HepG2 (cell line): ENCODE measurements around the gene ZNF79. TPM values are rescaled to one million over a fixed set of nuclear protein-coding genes. Genes with fewer than 3 reads are reported as not detected.

ENCODE experiments used
- ATAC-seq: fragments of 200-7000 bp; cut with Tn5 transposase; 3 replicates; pipeline ENCODE4 v1.9.1; 2020; ENCODE audit warnings: mild to moderate bottlenecking, moderate library complexity
- BruUV-seq: library from RNA; stranded (reverse); fragments of 400-500 nt; replicated peaks from 2 replicates; lab custom pipeline; 2021; lab: Mats Ljungman, UMichigan
- CTCF ChIA-PET: fragments of 300-600 bp; formaldehyde crosslinking; extraction: SDS; loops from one replicate; lab custom pipeline; 2021; ENCODE audit warnings: low total read pairs, inconsistent platforms, low intra/inter-chr PET ratio; lab: Yijun Ruan, JAX
- POLR2A ChIA-PET: fragments of 350-600 bp; sonication (Branson Sonifier 250); formaldehyde crosslinking; loops from one replicate; lab custom pipeline; 2020; ENCODE audit warnings: antibody characterized with exemption, inconsistent platforms; lab: Yijun Ruan, JAX
- DNase-seq: peaks from one replicate; pipeline ENCODE4 v3.0.0-alpha.2; 2015; ENCODE audit warnings: low spot score
- FAIRE-seq: peaks from 3 replicates; lab custom pipeline; 2011; peaks lifted over from hg19 to GRCh38; lab: Jason Lieb, UNC
- H2AFZ ChIP-seq: one replicate; pipeline ENCODE4 v1.6.1; 2011; ENCODE audit warnings: low read length, inconsistent platforms
- H3K27ac ChIP-seq: fragments of 300-600 bp; 3 replicates; pipeline ENCODE4 v1.8.0; 2011; ENCODE audit warnings: mixed run types, mild to moderate bottlenecking, mixed read lengths, low read length, inconsistent platforms; ENCODE audit not compliant: insufficient read depth; ENCODE audit errors: extremely low read length
- H3K27me3 ChIP-seq, 2 experiments: fragments of 200-600 bp in 1 of 2; 2 replicates in 1 of 2; 3 replicates in 1 of 2; pipeline versions ENCODE4 v1.6.0 to v1.8.0; 2011; ENCODE audit warnings: low read length in 2 of 2, mild to moderate bottlenecking in 2 of 2, moderate library complexity in 2 of 2, inconsistent platforms in 1 of 2; ENCODE audit not compliant: insufficient read depth in 2 of 2, control insufficient read depth in 1 of 2
- H3K36me3 ChIP-seq, 2 experiments: fragments of 200-600 bp in 1 of 2; replicated peaks in 1 of 2; 2 replicates in 1 of 2; 3 replicates in 1 of 2; pipeline versions ENCODE4 v1.5.1 to v1.8.0; 2011; ENCODE audit warnings: low read length in 2 of 2, inconsistent platforms in 1 of 2; ENCODE audit not compliant: insufficient read depth in 2 of 2, control insufficient read depth in 1 of 2
- H3K4me1 ChIP-seq: 2 replicates; pipeline ENCODE4 v1.5.1; 2012; ENCODE audit warnings: low read length, inconsistent platforms; ENCODE audit not compliant: insufficient read depth
- H3K4me2 ChIP-seq: 2 replicates; pipeline ENCODE4 v1.6.0; 2011; ENCODE audit warnings: low read depth, low read length, inconsistent platforms
- H3K4me3 ChIP-seq, 3 experiments: fragments of 200-600 bp in 1 of 3; sonication (generic), shearing (Covaris generic) in 1 of 3; replicated peaks in 1 of 3; 2 replicates each; pipeline ENCODE4 v1.5.1; 2011 to 2016; ENCODE audit warnings: low read length in 3 of 3, inconsistent platforms in 2 of 3, low read depth in 2 of 3, mild to moderate bottlenecking in 2 of 3, control low read depth in 1 of 3, mixed read lengths in 1 of 3; ENCODE audit not compliant: insufficient read depth in 1 of 3
- H3K79me2 ChIP-seq: one replicate; pipeline ENCODE4 v1.6.1; 2011; ENCODE audit warnings: low read length, inconsistent platforms; ENCODE audit not compliant: insufficient read depth
- H3K9ac ChIP-seq: 2 replicates; pipeline ENCODE4 v1.6.0; 2011; ENCODE audit warnings: mild to moderate bottlenecking, low read depth, low read length, inconsistent platforms; ENCODE audit not compliant: insufficient read depth
- H3K9me3 ChIP-seq: 2 replicates; pipeline ENCODE4 v1.5.1; 2012; ENCODE audit warnings: mild to moderate bottlenecking, low read length
- H4K20me1 ChIP-seq: 2 replicates; pipeline ENCODE4 v1.6.0; 2011; ENCODE audit warnings: inconsistent platforms, mild to moderate bottlenecking, low read length, moderate library complexity; ENCODE audit not compliant: insufficient read depth
- MYPOP ChIP-seq: sonication (generic); formaldehyde crosslinking; IDR thresholded peaks from 2 replicates; pipeline ENCODE4 v1.8.1; 2023; ENCODE audit warnings: mild to moderate bottlenecking, moderate library complexity, missing genetic modification reagents
- SSRP1 ChIP-seq: IDR thresholded peaks from 2 replicates; pipeline ENCODE4 v1.6.1; 2016; ENCODE audit warnings: control low read depth
- ZBTB33 ChIP-seq: sonication (generic); formaldehyde crosslinking; IDR thresholded peaks from 2 replicates; pipeline ENCODE4 v1.4.0; 2020; ENCODE audit warnings: missing genetic modification reagents
- ZBTB38 ChIP-seq: sonication (generic); formaldehyde crosslinking; IDR thresholded peaks from 2 replicates; pipeline ENCODE4 v1.5.1; 2020; ENCODE audit warnings: mild to moderate bottlenecking, missing genetic modification reagents
- ZNF629 ChIP-seq: sonication (generic); formaldehyde crosslinking; conservative IDR thresholded peaks from 2 replicates; pipeline ENCODE4 v1.5.0; 2020; ENCODE audit warnings: missing genetic modification reagents
- WGBS: methylation state at CpG from one replicate; pipeline ENCODE4 v1.1.6; 2017; ENCODE audit warnings: low lambda C conversion rate; 5-methylcytosine and 5-hydroxymethylcytosine counted together
- in situ Hi-C: cut with HindIII; loops from 2 replicates; pipeline ENCODE4 v1.10.0; 2017; ENCODE audit warnings: low pct_unique_long_range_greater_than_20kb; ENCODE audit not compliant: extremely low pct_ligation_motif_present
- intact Hi-C: fragments of 100-400 bp; cut with micrococcal nuclease; formaldehyde crosslinking; loops from one replicate; pipeline ENCODE4 v1.10.0; 2022; ENCODE audit not compliant: unreplicated experiment
- polyA plus RNA-seq, 8 experiments: library from polyadenylated mRNA; depleted of rRNA in 3 of 8; stranded (reverse) in 7 of 8; unstranded in 1 of 8; fragments of >200 nt; fragmentation: Illumina TruSeq in 4 of 8; extraction: Trizol in 4 of 8; gene quantifications; 2 replicates each; pipeline versions ENCODE4 v1.2.1 to v1.2.3, GENCODE V29; 2011 to 2016; ENCODE audit warnings: low read depth in 4 of 8, missing spikeins in 1 of 8, mixed read lengths in 1 of 8; ENCODE audit not compliant: insufficient read depth in 1 of 8
- total RNA-seq, 5 experiments: library from RNA; depleted of rRNA; stranded (reverse); fragments of >200 nt; fragmentation: Illumina TruSeq; extraction: Trizol; gene quantifications; 2 replicates each; pipeline ENCODE4 v1.2.3, GENCODE V29; 2016; ENCODE audit warnings: low read depth in 1 of 5

Gene ZNF79
- total and polyA plus RNA-seq, 2 of the 13 experiments (the other 11 are each of a cell fraction or from before 2014, with no cell fraction given) = 3.7 to 8.1 TPM

GRCh38 chr9:127384016-127384730 lies 40.0 kb upstream of the ZNF79 start:
- Histone ChIP-seq H3K27me3 (no peaks in the 10 kb centered on the region), H2AFZ (no peak overlapping the region), H3K9ac (no peak overlapping the region), H3K4me1 (peaks cover 21% of the 10 kb centered on the region), H3K27ac (no peak overlapping the region), H3K4me3 (no peak overlapping the region), H4K20me1 (no peaks in the 10 kb centered on the region), H3K4me2 (no peak overlapping the region), H3K79me2 (no peaks in the 10 kb centered on the region), H3K9me3 (peaks cover 3% of the 10 kb centered on the region), H3K36me3 (no peaks in the 10 kb centered on the region)
- in situ Hi-C loops (no loop called here), intact Hi-C loops (no loop called here)
- ChIA-PET POLR2A (interaction anchor here (1.4 kb wide), 1 partner anchor 12 kb away, joined by 5 read pairs; the partner anchor contains the start of gene SLC2A8), CTCF (interaction anchor here (2.3 kb wide), 1 partner anchor 14 kb away, joined by 10 read pairs; no protein-coding TSS in a partner anchor)
- WGBS = 96% methylated on average over 10 of the region's 11 CpGs
- TF ChIP-seq ZNF629 = no peak
- ATAC-seq (no peak), FAIRE-seq (no peak), DNase-seq (no peak)
- no TSS peak for BruUV-seq

- intact Hi-C loops = no loop called here
- WGBS = 93% methylated on average over 13 of the region's 13 CpGs
- FAIRE-seq = no peak
These were observed 39.3 kb upstream of the ZNF79 start for GRCh38 chr9:127384901-127385300.

More at GRCh38 chr9:127384901-127385300, 39.3 kb upstream of the ZNF79 start:
- TF ChIP-seq ZBTB38 (0 out of 2 replicates have a peak, but pooled peaks have one; percentile 32), MYPOP (CRISPR knock-in tag) (no peak), ZBTB33 (CRISPR knock-in tag) (peak; percentile 44; the same call in 1 of the 2 replicates), SSRP1 (CRISPR knock-in tag) (no peak)
- Histone ChIP-seq H3K9ac (no peak overlapping the region), H3K4me3 (no peak overlapping the region), H3K4me2 (no peak overlapping the region), H4K20me1 (no peaks in the 10 kb centered on the region), H3K27me3 (no peaks in the 10 kb centered on the region), H3K9me3 (no peaks in the 10 kb centered on the region), H3K36me3 (no peaks in the 10 kb centered on the region), H3K27ac (no peak overlapping the region), H2AFZ (no peak overlapping the region), H3K4me1 (peaks cover 28% of the 10 kb centered on the region), H3K79me2 (no peaks in the 10 kb centered on the region)
- DNase-seq = no peak
- in situ Hi-C loops = no loop called here
- ChIA-PET CTCF (interaction anchor here (2.3 kb wide), 1 partner anchor 13 kb away, joined by 10 read pairs; no protein-coding TSS in a partner anchor), POLR2A (interaction anchor here (1.4 kb wide), 1 partner anchor 12 kb away, joined by 5 read pairs; the partner anchor contains the start of gene SLC2A8)
- peak; percentile 37 for ATAC-seq
- no TSS peak for BruUV-seq
